HG02852 (cell line): ENCODE measurements around the gene PISD.
A peak's percentile ranks its signal among the peaks of the same experiment; 100 is the strongest.

Source experiments
- ATAC-seq: cut with Tn5 transposase; IDR thresholded peaks from one replicate; pipeline ENCODE4 v1.9.1; 2021; ENCODE audit warnings: mild to moderate bottlenecking, moderate library complexity; ENCODE audit not compliant: unreplicated experiment

The PISD gene

GRCh38 chr22:31626427-31627150 lies 35.4 kb downstream of the PISD start:
- ATAC-seq: no peak

DNA sequence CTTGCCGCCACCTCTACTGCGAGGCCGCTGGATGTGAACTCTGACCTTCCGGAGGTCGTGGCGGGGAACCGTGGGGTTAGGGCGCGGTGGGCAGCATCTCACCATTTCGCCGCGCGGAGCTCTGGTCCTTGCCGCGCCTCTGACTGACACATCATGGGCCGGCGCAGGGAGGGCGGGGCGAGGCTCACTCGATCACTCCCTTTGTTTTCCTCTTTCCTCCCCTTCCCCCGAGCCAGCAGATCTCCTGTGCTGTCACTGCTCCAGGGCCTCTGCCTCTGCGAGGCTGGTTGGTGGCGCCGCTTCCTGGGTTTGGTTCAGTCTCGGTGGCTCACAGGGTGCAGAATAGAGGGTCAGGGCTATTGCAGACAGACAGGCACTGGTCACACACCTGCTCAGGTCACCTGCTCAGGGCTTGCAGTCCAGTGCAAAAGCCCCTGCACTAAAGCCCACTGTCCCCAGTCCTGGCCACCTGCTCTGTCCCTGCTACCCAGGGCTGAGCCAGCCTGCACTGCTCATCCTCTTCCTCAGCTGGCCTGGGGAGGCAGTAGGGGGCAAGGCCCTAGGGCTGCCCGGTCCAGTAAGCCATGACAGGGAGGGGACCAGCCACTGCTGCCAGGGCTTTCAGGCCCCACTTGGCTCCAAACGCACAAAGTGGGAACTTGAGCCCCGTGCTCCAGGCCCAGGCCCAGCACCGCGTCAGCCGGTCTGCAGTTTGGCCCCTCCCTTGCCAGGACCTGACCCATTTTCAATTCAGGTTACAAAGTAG lies 36.2 kb downstream of the PISD start:
- no peak for ATAC-seq

GRCh38 chr22:31625257-31625640 lies 36.8 kb downstream of the PISD start:
- no peak for ATAC-seq

- no peak for ATAC-seq
These were observed 38.3 kb downstream of the PISD start for GRCh38 chr22:31623592-31624304.

GRCh38 chr22:31622980-31623379 lies 39.0 kb downstream of the PISD start:
- ATAC-seq: no peak

- no peak for ATAC-seq
These were observed 40.4 kb downstream of the PISD start for GRCh38 chr22:31621507-31622124.

GRCh38 chr22:31620756-31621480 lies 41.1 kb downstream of the PISD start:
- ATAC-seq: no peak

DNA sequence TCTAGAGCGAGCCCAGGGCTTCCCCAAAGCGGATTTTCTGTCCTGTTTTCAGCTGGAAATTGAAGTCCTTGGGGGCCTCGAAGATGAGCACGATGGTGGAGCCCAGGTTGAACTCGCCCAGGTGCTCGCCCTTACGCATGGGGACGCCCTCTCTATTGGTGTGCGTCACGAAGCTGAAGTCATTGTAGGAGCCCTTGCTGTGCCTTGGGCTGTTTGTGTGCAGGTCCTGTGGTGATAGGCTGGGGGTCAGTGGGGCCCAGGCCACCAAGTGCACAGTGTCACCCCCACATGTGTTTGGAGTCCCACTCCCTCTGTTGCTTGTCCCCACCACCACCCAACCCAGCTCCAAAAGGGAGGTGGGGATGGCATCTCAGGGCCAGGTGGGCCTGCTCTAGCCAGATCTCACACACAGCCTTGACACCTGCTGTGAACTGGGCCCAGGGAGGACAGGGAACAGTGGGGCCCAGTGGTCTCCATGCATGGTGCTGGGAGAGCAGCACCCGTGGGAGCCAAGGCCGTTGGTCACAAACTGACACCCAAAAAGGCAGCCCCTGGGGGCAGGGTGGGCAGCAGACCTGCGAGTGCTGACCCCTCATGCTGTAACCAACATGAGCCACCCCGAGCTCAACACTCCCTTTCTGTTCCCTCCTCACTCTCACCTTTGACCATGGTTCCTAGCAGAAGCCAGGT lies 42.3 kb downstream of the PISD start:
- no peak for ATAC-seq

- no peak for ATAC-seq
These were observed 43.4 kb downstream of the PISD start for GRCh38 chr22:31618471-31619176.

DNA sequence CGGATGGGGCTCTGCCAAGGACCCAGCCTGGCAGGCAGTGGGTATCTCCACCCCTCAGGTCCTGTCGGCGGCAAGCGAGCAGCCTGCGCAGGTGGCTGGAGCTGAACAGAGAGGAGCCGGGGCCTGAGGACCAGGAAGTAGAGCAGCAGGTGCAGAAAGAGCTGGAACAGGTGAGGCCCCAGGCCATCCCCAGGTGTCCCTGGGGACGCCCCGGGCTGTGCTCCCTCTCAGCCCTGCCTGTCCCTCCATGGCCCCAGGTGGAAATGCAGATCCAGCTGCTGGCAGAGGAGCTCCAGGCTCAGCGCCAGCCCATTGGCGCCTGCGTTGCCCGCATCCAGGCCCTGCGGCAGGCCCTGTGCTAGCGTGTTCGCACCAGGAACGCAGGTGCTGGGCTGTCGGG lies 44.0 kb downstream of the PISD start:
- ATAC-seq: no peak

DNA sequence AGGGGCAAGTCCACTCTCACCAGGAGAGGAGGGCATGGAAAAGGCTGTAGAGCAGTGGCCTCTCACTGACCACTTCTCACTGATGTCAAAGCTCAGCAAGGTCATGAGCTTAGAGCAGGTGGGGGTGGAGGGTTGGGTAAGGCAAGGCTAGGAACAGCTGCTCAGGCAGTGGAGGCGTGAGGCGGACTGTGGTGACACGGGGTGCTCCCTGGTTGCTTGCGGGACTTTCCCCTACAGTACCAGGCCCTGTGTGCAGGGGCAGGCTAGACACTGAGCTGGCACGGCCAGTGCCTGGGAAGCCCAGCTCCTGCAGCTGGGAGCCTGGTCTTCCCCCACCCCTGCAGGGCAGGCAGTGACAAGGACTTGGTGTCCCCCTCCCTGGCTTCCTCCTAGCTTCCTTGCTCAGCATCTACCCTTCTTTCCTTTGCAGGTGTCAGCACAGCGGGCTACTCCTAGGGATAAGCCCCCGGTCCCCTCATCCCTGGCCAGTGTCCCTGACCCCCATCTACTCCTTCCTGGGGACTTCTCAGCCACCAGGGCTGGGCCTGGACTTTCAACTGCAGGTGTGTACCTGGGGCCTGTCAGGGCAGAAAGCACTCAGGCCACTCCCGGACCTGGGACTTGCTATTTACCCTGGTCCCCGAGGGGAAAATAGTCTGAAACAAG lies 45.6 kb downstream of the PISD start:
- peak; percentile 69 for ATAC-seq

DNA sequence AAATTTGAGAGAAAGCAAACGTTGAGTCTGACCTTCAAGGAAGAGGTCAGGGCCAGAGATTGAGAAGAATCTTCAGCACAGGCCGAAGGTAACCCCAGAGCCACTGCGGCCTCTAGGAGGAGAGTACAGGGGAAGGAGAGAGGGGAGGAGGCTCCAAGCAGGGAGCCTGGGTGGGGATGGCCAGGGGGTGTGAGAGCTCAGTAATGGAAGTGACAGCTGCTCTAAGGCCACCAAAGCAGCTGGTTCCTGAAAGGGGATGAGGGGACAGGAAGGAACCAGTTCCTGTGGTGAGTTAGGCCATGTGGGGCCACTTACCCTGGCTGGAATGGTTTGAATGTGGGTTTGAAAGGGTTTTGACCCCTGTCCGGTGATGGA lies 46.1 kb downstream of the PISD start:
- no peak for ATAC-seq

- ATAC-seq: no peak
These were observed 46.5 kb downstream of the PISD start for GRCh38 chr22:31615491-31615860.

- ATAC-seq: no peak
These were observed 47.1 kb downstream of the PISD start for GRCh38 chr22:31614781-31615490.

DNA sequence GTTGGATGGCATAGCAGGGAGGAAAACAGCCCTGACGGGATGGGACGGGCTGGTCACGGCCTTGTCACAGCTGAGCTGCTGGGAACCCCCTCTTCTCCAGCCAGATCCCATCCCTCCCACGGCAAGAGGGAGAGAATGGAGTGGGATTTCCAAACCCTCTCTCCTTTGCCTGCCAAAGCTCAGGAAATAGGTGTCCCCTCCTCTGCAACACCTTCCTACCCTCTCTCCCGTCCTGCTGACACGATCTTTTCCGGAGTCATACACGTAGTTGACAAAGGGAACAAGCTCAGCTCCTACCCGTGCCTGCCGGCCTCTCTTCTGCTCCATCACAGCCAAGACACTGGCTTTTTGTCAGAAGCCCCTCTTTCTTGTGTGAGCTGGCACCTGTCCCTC lies 48.1 kb downstream of the PISD start:
- no peak for ATAC-seq

GRCh38 chr22:31613286-31613903 lies 48.6 kb downstream of the PISD start:
- no peak for ATAC-seq

DNA sequence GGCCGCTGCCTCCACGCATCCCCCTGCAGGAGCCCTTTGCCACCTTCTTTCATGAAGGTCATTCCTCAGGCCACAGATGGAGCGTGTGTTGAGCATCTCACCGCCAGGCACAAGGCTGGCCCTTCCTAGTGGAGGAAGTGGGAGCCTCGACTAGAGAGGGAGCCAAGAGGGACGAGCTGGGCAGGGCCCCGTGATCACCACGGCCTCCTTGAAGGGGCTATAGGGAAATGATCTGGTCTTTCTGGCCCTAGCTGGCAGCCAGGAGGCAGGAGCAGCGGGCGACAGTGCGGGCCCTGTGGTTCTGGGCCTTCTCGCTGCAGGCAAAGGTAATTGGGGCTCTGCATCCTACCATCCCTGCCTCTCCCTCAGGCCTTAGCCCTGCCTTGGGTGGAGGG lies 49.1 kb downstream of the PISD start:
- no peak for ATAC-seq
